Measurements from ENCODE around the gene OR52N2. TPM values are rescaled to one million over a fixed set of nuclear protein-coding genes. Genes with fewer than 3 reads are reported as not detected.

Gene OR52N2
- total RNA-seq, 1 donor: not detected

GRCh38 chr11:5807580-5807979, 1.1 kb upstream of the OR52N2 start:
- H3K4me3 ChIP-seq (ENCODE audit: low read depth, low read length): no peak overlapping the region
- DNase-seq (ENCODE audit: low read depth): no peak
- TF ChIP-seq CTCF (IDR thresholded peaks at IDR 0.05; ENCODE audit: insufficient read depth, low read length): no peak

GRCh38 chr11:5809122-5809519, 397 bp downstream of the OR52N2 start:
- no peak for DNase-seq (ENCODE audit: low read depth)
- peak overlapping the region; percentile 76 for H3K4me3 ChIP-seq (ENCODE audit: low read depth, low read length)
- no peak for TF ChIP-seq CTCF (IDR thresholded peaks at IDR 0.05; ENCODE audit: insufficient read depth, low read length)

- DNase-seq (ENCODE audit: low read depth): no peak
- no peak for TF ChIP-seq CTCF (IDR thresholded peaks at IDR 0.05; ENCODE audit: insufficient read depth, low read length)
- no peak overlapping the region for H3K4me3 ChIP-seq (ENCODE audit: low read depth, low read length)
Measured at GRCh38 chr11:5809905-5810795, 1.4 kb downstream of the OR52N2 start.

- H3K4me3 ChIP-seq (ENCODE audit: low read depth, low read length): no peak overlapping the region
- no peak for TF ChIP-seq CTCF (IDR thresholded peaks at IDR 0.05; ENCODE audit: insufficient read depth, low read length)
- no peak for DNase-seq (ENCODE audit: low read depth)
Measured at GRCh38 chr11:5815534-5815933, 6.8 kb downstream of the OR52N2 start.

GRCh38 chr11:5818245-5818886, 9.6 kb downstream of the OR52N2 start:
- TF ChIP-seq CTCF (IDR thresholded peaks at IDR 0.05; ENCODE audit: insufficient read depth, low read length): no peak
- peak overlapping the region; percentile 6 for H3K4me3 ChIP-seq (ENCODE audit: low read depth, low read length)
- DNase-seq (ENCODE audit: low read depth): no peak

- TF ChIP-seq CTCF (IDR thresholded peaks at IDR 0.05; ENCODE audit: insufficient read depth, low read length): no peak
- H3K4me3 ChIP-seq (ENCODE audit: low read depth, low read length): no peak overlapping the region
- no peak for DNase-seq (ENCODE audit: low read depth)
Measured at GRCh38 chr11:5831196-5831829, 22.6 kb downstream of the OR52N2 start.
